Panc1 (cell line): ENCODE results near the gene GOLGB1.

ENCODE experiments used
- CTCF ChIP-seq: fragments of 450-650 bp; IDR thresholded peaks from 2 replicates; pipeline ENCODE4 v1.5.1; 2017; ENCODE audit warnings: mild to moderate bottlenecking
- POLR2AphosphoS5 ChIP-seq: IDR thresholded peaks from 2 replicates; pipeline ENCODE4 v1.6.1; 2012; ENCODE audit warnings: mild to moderate bottlenecking, low read depth, low read length, moderate library complexity
- REST ChIP-seq, 2 experiments: IDR thresholded peaks; 2 replicates each; pipeline ENCODE4 v1.6.1; 2011 to 2012; ENCODE audit warnings: low read depth in 2 of 2, control low read depth in 1 of 2, low read length in 1 of 2, mild to moderate bottlenecking in 1 of 2, moderate library complexity in 1 of 2; ENCODE audit not compliant: insufficient read depth in 1 of 2
- SIN3A ChIP-seq: IDR thresholded peaks from 2 replicates; pipeline ENCODE4 v1.6.1; 2012; ENCODE audit warnings: low read depth, mild to moderate bottlenecking, low read length, moderate library complexity, borderline replicate concordance; ENCODE audit not compliant: insufficient read depth

GRCh38 chr3:121786485-121786884 is 36.9 kb upstream of the GOLGB1 start:
- no peak for TF ChIP-seq CTCF
- no peak for TF ChIP-seq POLR2AphosphoS5
- no peak for TF ChIP-seq REST (IDR thresholded peaks at IDR 0.05; ENCODE audit: insufficient read depth in 1 of 2, low read depth in 2 of 2, low read length in 1 of 2)
- TF ChIP-seq SIN3A = no peak
